Activated T-cell treated with anti-CD3 and anti-CD28 coated beads for 1 hour (primary cell): Measurements from ENCODE around the gene GCN1.
"Not testable (repeated sequence)": the region's sequence is repeated elsewhere in the genome, so short reads cannot be mapped to it uniquely, and the experiment has no call there.

Source experiments
- DNase-seq: peaks from one replicate; pipeline ENCODE4 v3.0.0-alpha.2; 2020; ENCODE audit warnings: low read depth

GCN1 gene

GRCh38 chr12:120194534-120195395 lies at the start of gene GCN1:
Gene GCN1 (minus strand): TSS chr12:120194715. CDS start chr12:120194697, 18 bp downstream.
- DNase-seq, result peak; percentile 84

- DNase-seq, result no peak
Observed at GRCh38 chr12:120242971-120243699, 48.6 kb upstream of the GCN1 start.

GRCh38 chr12:120242275-120242799 lies 47.8 kb upstream of the GCN1 start:
- DNase-seq, result no peak

- DNase-seq, result no peak
Observed at GRCh38 chr12:120241561-120242274, 47.2 kb upstream of the GCN1 start.

- no peak for DNase-seq
Observed at GRCh38 chr12:120240495-120240833, 45.9 kb upstream of the GCN1 start.

- DNase-seq, result no peak
Observed at GRCh38 chr12:120239776-120240494, 45.4 kb upstream of the GCN1 start.

- DNase-seq, result no peak
Observed at GRCh38 chr12:120238839-120239445, 44.4 kb upstream of the GCN1 start.

- DNase-seq, result no peak
Observed at GRCh38 chr12:120238217-120238616, 43.7 kb upstream of the GCN1 start.

- DNase-seq, result no peak
Observed at GRCh38 chr12:120237360-120238171, 43.1 kb upstream of the GCN1 start.

- not testable (repeated sequence) for DNase-seq
Observed at GRCh38 chr12:120236809-120237208, 42.3 kb upstream of the GCN1 start.

GRCh38 chr12:120235369-120236323 lies 41.1 kb upstream of the GCN1 start:
- DNase-seq, result no peak

GRCh38 chr12:120234643-120235368 lies 40.3 kb upstream of the GCN1 start:
- no peak for DNase-seq

GRCh38 chr12:120231316-120232011 lies 36.9 kb upstream of the GCN1 start:
- peak; percentile 55 for DNase-seq

GRCh38 chr12:120230974-120231315 lies 36.4 kb upstream of the GCN1 start:
- DNase-seq, result no peak

- DNase-seq, result no peak
Observed at GRCh38 chr12:120230326-120230973, 35.9 kb upstream of the GCN1 start.

GRCh38 chr12:120229487-120230325 lies 35.2 kb upstream of the GCN1 start:
- no peak for DNase-seq

- no peak for DNase-seq
Observed at GRCh38 chr12:120229071-120229486, 34.6 kb upstream of the GCN1 start.
